OCI-LY7 (cell line): ENCODE results near the gene STK10. TPM values are rescaled to one million over a fixed set of nuclear protein-coding genes. Genes with fewer than 3 reads are reported as not detected.
"Not testable (repeated sequence)": the region's sequence is repeated elsewhere in the genome, so short reads cannot be mapped to it uniquely, and the experiment has no call there.

ENCODE experiments used
- BruUV-seq: library from RNA; stranded (reverse); fragments of 400-500 nt; replicated peaks from 2 replicates; lab custom pipeline; 2021; lab: Mats Ljungman, UMichigan
- CTCF ChIA-PET: fragments of 300-600 bp; sonication (Branson Sonifier 250); formaldehyde crosslinking; loops from one replicate; lab custom pipeline; 2022; ENCODE audit warnings: antibody characterized with exemption; ENCODE audit not compliant: unreplicated experiment; lab: Charles Lee
- POLR2A ChIA-PET: fragments of 300-600 bp; sonication (Branson Sonifier 250); formaldehyde crosslinking; loops from one replicate; lab custom pipeline; 2022; ENCODE audit warnings: antibody characterized with exemption; lab: Charles Lee
- DNase-seq: peaks from one replicate; pipeline ENCODE4 v3.0.0-alpha.2; 2015; ENCODE audit warnings: low spot score
- H2AFZ ChIP-seq: fragments of 200-600 bp; sonication (generic), shearing (Covaris generic); 2 replicates; pipeline ENCODE4 v1.6.1; 2014; ENCODE audit warnings: mild to moderate bottlenecking, antibody characterized with exemption, low read length, moderate library complexity
- H3K27ac ChIP-seq: fragments of 200-600 bp; sonication (generic); 2 replicates; pipeline ENCODE4 v1.5.1; 2014; ENCODE audit warnings: mixed run types, low read depth, mild to moderate bottlenecking, moderate library complexity, low read length, inconsistent platforms; ENCODE audit not compliant: poor library complexity, severe bottlenecking
- H3K36me3 ChIP-seq: fragments of 200-600 bp; sonication (generic); 2 replicates; pipeline ENCODE4 v1.6.1; 2014; ENCODE audit warnings: mild to moderate bottlenecking, antibody characterized with exemption, low read length, moderate library complexity, mixed read lengths; ENCODE audit not compliant: insufficient read depth
- H3K4me1 ChIP-seq: fragments of 200-600 bp; sonication (generic); 2 replicates; pipeline ENCODE4 v1.5.1; 2014; ENCODE audit warnings: mild to moderate bottlenecking, low read length; ENCODE audit not compliant: insufficient read depth, poor library complexity, severe bottlenecking
- H3K4me2 ChIP-seq: fragments of 200-600 bp; sonication (generic); 2 replicates; pipeline ENCODE4 v1.6.1; 2014; ENCODE audit warnings: mild to moderate bottlenecking, low read length
- H3K4me3 ChIP-seq: fragments of 200-600 bp; sonication (generic); 2 replicates; pipeline ENCODE4 v1.5.1; 2014; ENCODE audit warnings: mild to moderate bottlenecking, low read depth, low read length; ENCODE audit not compliant: poor library complexity, severe bottlenecking
- H3K79me2 ChIP-seq: fragments of 200-600 bp; sonication (generic); 2 replicates; pipeline ENCODE4 v1.6.1; 2016; ENCODE audit warnings: low read depth, mild to moderate bottlenecking, low read length, moderate library complexity, mixed read lengths; ENCODE audit not compliant: insufficient read depth
- H3K9me2 ChIP-seq: fragments of 200-600 bp; sonication (generic); 2 replicates; pipeline ENCODE4 v1.6.1; 2016; ENCODE audit warnings: mild to moderate bottlenecking, low read length, mixed read lengths; ENCODE audit not compliant: insufficient read depth
- H3K9me3 ChIP-seq: fragments of 200-600 bp; sonication (generic); 2 replicates; pipeline ENCODE4 v1.6.1; 2014; ENCODE audit warnings: mild to moderate bottlenecking, mixed run types, low read length, mixed read lengths
- H4K20me1 ChIP-seq: fragments of 200-600 bp; sonication (generic); 2 replicates; pipeline ENCODE4 v1.6.1; 2014; ENCODE audit warnings: mild to moderate bottlenecking, antibody characterized with exemption, low read length, moderate library complexity, mixed read lengths; ENCODE audit not compliant: insufficient read depth
- CTCF ChIP-seq: fragments of 200-600 bp; sonication (generic); conservative IDR thresholded peaks from 2 replicates; pipeline ENCODE4 v1.5.1; 2014; ENCODE audit warnings: mild to moderate bottlenecking, antibody characterized with exemption, low read length, moderate library complexity, mixed read lengths
- EZH2phosphoT487 ChIP-seq: fragments of 200-600 bp; sonication (generic); IDR thresholded peaks from 2 replicates; pipeline ENCODE4 v1.6.1; 2018; ENCODE audit warnings: low read depth, borderline replicate concordance, mild to moderate bottlenecking, mixed run types, antibody characterized with exemption, low read length, moderate library complexity, mixed read lengths
- intact Hi-C: fragments of 100-400 bp; cut with micrococcal nuclease; formaldehyde crosslinking; loops from one replicate; pipeline ENCODE4 v1.10.0; 2022; ENCODE audit not compliant: unreplicated experiment
- total RNA-seq, 2 experiments: library from RNA; depleted of rRNA in 1 of 2; stranded (reverse); fragments of >200 nt in 1 of 2; shearing (Covaris generic) in 1 of 2; gene quantifications; 2 replicates each; pipeline ENCODE4 v1.2.3, GENCODE V29; 2014 to 2022

Gene STK10
- total RNA-seq, 2 experiments from 2014 or later = 53.7 to 89.7 TPM

- Histone ChIP-seq H2AFZ (no peak overlapping the region), H4K20me1 (no peaks in the 10 kb centered on the region), H3K36me3 (peaks cover 25% of the 10 kb centered on the region), H3K9me2 (no peaks in the 10 kb centered on the region), H3K27ac (no peak overlapping the region), H3K4me2 (no peak overlapping the region), H3K79me2 (no peaks in the 10 kb centered on the region), H3K4me1 (no peaks in the 10 kb centered on the region), H3K9me3 (no peaks in the 10 kb centered on the region), H3K4me3 (no peak overlapping the region)
- intact Hi-C loops = no loop called here
- ChIA-PET CTCF (no interaction called here), POLR2A (interaction anchor here (1.0 kb wide), 1 partner anchor 9 kb away, joined by 3 read pairs; no protein-coding TSS in a partner anchor)
- BruUV-seq = no TSS peak
- DNase-seq = no peak
- TF ChIP-seq CTCF (no peak), EZH2phosphoT487 (no peak)
Measured at GRCh38 chr5:172209714-172210113, 21.7 kb upstream of the STK10 start.

GRCh38 chr5:172207511-172207910, 19.5 kb upstream of the STK10 start:
- Histone ChIP-seq H3K4me1 (no peaks in the 10 kb centered on the region), H4K20me1 (no peaks in the 10 kb centered on the region), H2AFZ (no peak overlapping the region), H3K79me2 (no peaks in the 10 kb centered on the region), H3K27ac (no peak overlapping the region), H3K36me3 (peaks cover 19% of the 10 kb centered on the region; the same call in 1 of the 2 replicates), H3K4me3 (no peak overlapping the region), H3K9me2 (no peaks in the 10 kb centered on the region), H3K9me3 (no peaks in the 10 kb centered on the region), H3K4me2 (no peak overlapping the region)
- intact Hi-C loops = no loop called here
- DNase-seq = no peak
- ChIA-PET CTCF (no interaction called here), POLR2A (interaction anchor here (1.1 kb wide), 1 partner anchor 19 kb away, joined by 4 read pairs; the partner anchor contains the start of gene STK10)
- BruUV-seq = no TSS peak
- TF ChIP-seq EZH2phosphoT487 (no peak), CTCF (no peak)

GRCh38 chr5:172205984-172206383, 18.0 kb upstream of the STK10 start:
- CTCF ChIA-PET, intact Hi-C loops, DNase-seq, H3K36me3 ChIP-seq, POLR2A ChIA-PET, H3K4me3 ChIP-seq, BruUV-seq, H2AFZ ChIP-seq, H3K27ac ChIP-seq, H3K4me1 ChIP-seq, H4K20me1 ChIP-seq, H3K4me2 ChIP-seq, H3K9me2 ChIP-seq, H3K9me3 ChIP-seq, H3K79me2 ChIP-seq: not testable (repeated sequence)
